WTC11 (cell line): ENCODE results near the gene TMEM205.

ENCODE experiments used
- CBFB ChIP-seq: sonication (generic); formaldehyde crosslinking; IDR thresholded peaks from 2 replicates; pipeline ENCODE4 v1.8.1; 2022; ENCODE audit warnings: mild to moderate bottlenecking, low read depth, missing genetic modification reagents
- CREB1 ChIP-seq: sonication (generic); formaldehyde crosslinking; IDR thresholded peaks from 2 replicates; pipeline ENCODE4 v1.8.0; 2023; ENCODE audit warnings: mild to moderate bottlenecking, missing genetic modification reagents
- ESRRA ChIP-seq: sonication (generic); formaldehyde crosslinking; IDR thresholded peaks from 2 replicates; pipeline ENCODE4 v1.8.1; 2022; ENCODE audit warnings: mild to moderate bottlenecking, missing genetic modification reagents, borderline replicate concordance
- GABPB1 ChIP-seq: sonication (generic); formaldehyde crosslinking; IDR thresholded peaks from 2 replicates; pipeline ENCODE4 v1.8.1; 2023; ENCODE audit warnings: mild to moderate bottlenecking, missing genetic modification reagents
- JUN ChIP-seq: sonication (generic); formaldehyde crosslinking; IDR thresholded peaks from 2 replicates; pipeline ENCODE4 v1.8.0; 2023; ENCODE audit warnings: mild to moderate bottlenecking, missing genetic modification reagents
- MYBL2 ChIP-seq: sonication (generic); formaldehyde crosslinking; IDR thresholded peaks from 2 replicates; pipeline ENCODE4 v1.8.1; 2023; ENCODE audit warnings: mild to moderate bottlenecking, moderate library complexity, missing genetic modification reagents
- SP1 ChIP-seq: sonication (generic); formaldehyde crosslinking; conservative IDR thresholded peaks from 2 replicates; pipeline ENCODE4 v1.8.1; 2022; ENCODE audit warnings: missing genetic modification reagents
- TF ChIP-seq, protein P1 (sequence below): fragments of 200-600 bp; IDR thresholded peaks from 2 replicates; pipeline ENCODE4 v1.8.0; 2022; ENCODE audit warnings: antibody characterized with exemption
- TF ChIP-seq, protein P2 (sequence below): sonication (generic); formaldehyde crosslinking; IDR thresholded peaks from 2 replicates; pipeline ENCODE4 v1.8.0; 2023; ENCODE audit warnings: missing genetic modification reagents, mild to moderate bottlenecking, borderline replicate concordance
- TF ChIP-seq, protein P3 (sequence below): sonication (generic); formaldehyde crosslinking; IDR thresholded peaks from 2 replicates; pipeline ENCODE4 v1.8.1; 2022; ENCODE audit warnings: low read depth, missing genetic modification reagents, borderline replicate concordance
- TF ChIP-seq, protein P4 (sequence below): sonication (generic); formaldehyde crosslinking; IDR thresholded peaks from 2 replicates; pipeline ENCODE4 v1.8.1; 2023; ENCODE audit warnings: mild to moderate bottlenecking, missing genetic modification reagents, moderate library complexity

DNA sequence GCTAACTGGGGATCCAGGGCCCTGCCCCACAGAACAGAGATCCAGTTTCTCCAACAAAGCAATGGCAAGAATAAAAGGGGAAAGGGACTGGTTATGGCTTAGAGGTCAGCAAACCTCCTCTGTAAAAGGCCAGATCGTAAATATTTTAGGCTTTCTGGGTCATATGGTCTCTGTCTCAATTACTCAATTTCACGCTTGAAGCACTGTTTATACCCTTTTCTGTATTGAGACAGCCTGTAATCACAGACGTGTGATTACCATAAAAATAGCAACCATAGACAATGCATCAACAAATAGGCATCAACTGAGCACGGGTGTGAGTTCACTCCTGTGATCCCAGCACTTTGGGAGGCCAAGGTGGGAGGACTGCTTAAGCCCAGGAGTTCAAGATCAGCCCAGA lies 15.9 kb downstream of the TMEM205 start:
- TF ChIP-seq, protein P1, sequence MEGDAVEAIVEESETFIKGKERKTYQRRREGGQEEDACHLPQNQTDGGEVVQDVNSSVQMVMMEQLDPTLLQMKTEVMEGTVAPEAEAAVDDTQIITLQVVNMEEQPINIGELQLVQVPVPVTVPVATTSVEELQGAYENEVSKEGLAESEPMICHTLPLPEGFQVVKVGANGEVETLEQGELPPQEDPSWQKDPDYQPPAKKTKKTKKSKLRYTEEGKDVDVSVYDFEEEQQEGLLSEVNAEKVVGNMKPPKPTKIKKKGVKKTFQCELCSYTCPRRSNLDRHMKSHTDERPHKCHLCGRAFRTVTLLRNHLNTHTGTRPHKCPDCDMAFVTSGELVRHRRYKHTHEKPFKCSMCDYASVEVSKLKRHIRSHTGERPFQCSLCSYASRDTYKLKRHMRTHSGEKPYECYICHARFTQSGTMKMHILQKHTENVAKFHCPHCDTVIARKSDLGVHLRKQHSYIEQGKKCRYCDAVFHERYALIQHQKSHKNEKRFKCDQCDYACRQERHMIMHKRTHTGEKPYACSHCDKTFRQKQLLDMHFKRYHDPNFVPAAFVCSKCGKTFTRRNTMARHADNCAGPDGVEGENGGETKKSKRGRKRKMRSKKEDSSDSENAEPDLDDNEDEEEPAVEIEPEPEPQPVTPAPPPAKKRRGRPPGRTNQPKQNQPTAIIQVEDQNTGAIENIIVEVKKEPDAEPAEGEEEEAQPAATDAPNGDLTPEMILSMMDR = no peak
- no peak for TF ChIP-seq MYBL2 (CRISPR knock-in tag)
- TF ChIP-seq, protein P2, sequence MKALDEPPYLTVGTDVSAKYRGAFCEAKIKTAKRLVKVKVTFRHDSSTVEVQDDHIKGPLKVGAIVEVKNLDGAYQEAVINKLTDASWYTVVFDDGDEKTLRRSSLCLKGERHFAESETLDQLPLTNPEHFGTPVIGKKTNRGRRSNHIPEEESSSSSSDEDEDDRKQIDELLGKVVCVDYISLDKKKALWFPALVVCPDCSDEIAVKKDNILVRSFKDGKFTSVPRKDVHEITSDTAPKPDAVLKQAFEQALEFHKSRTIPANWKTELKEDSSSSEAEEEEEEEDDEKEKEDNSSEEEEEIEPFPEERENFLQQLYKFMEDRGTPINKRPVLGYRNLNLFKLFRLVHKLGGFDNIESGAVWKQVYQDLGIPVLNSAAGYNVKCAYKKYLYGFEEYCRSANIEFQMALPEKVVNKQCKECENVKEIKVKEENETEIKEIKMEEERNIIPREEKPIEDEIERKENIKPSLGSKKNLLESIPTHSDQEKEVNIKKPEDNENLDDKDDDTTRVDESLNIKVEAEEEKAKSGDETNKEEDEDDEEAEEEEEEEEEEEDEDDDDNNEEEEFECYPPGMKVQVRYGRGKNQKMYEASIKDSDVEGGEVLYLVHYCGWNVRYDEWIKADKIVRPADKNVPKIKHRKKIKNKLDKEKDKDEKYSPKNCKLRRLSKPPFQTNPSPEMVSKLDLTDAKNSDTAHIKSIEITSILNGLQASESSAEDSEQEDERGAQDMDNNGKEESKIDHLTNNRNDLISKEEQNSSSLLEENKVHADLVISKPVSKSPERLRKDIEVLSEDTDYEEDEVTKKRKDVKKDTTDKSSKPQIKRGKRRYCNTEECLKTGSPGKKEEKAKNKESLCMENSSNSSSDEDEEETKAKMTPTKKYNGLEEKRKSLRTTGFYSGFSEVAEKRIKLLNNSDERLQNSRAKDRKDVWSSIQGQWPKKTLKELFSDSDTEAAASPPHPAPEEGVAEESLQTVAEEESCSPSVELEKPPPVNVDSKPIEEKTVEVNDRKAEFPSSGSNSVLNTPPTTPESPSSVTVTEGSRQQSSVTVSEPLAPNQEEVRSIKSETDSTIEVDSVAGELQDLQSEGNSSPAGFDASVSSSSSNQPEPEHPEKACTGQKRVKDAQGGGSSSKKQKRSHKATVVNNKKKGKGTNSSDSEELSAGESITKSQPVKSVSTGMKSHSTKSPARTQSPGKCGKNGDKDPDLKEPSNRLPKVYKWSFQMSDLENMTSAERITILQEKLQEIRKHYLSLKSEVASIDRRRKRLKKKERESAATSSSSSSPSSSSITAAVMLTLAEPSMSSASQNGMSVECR (CRISPR knock-in tag) = no peak
- no peak for TF ChIP-seq SP1
- TF ChIP-seq, protein P3, sequence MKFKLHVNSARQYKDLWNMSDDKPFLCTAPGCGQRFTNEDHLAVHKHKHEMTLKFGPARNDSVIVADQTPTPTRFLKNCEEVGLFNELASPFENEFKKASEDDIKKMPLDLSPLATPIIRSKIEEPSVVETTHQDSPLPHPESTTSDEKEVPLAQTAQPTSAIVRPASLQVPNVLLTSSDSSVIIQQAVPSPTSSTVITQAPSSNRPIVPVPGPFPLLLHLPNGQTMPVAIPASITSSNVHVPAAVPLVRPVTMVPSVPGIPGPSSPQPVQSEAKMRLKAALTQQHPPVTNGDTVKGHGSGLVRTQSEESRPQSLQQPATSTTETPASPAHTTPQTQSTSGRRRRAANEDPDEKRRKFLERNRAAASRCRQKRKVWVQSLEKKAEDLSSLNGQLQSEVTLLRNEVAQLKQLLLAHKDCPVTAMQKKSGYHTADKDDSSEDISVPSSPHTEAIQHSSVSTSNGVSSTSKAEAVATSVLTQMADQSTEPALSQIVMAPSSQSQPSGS (CRISPR knock-in tag) = no peak
- no peak for TF ChIP-seq GABPB1 (CRISPR knock-in tag)
- TF ChIP-seq, protein P4, sequence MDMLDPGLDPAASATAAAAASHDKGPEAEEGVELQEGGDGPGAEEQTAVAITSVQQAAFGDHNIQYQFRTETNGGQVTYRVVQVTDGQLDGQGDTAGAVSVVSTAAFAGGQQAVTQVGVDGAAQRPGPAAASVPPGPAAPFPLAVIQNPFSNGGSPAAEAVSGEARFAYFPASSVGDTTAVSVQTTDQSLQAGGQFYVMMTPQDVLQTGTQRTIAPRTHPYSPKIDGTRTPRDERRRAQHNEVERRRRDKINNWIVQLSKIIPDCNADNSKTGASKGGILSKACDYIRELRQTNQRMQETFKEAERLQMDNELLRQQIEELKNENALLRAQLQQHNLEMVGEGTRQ (CRISPR knock-in tag) = no peak
- TF ChIP-seq CBFB (CRISPR knock-in tag) = no peak
- no peak for TF ChIP-seq CREB1 (CRISPR knock-in tag)
- no peak for TF ChIP-seq JUN (CRISPR knock-in tag)
- TF ChIP-seq ESRRA (CRISPR knock-in tag) = no peak
